HEK293 (cell line): ENCODE measurements around the gene ERCC6L.

Experiments used
- CTCF ChIA-PET: fragments of 350-600 bp; formaldehyde crosslinking; extraction: SDS; loops from one replicate; lab custom pipeline; 2021; ENCODE audit warnings: antibody characterized with exemption; lab: Yijun Ruan, JAX
- POLR2A ChIA-PET: fragments of 300-600 bp; formaldehyde crosslinking; extraction: SDS; loops from one replicate; lab custom pipeline; 2020; ENCODE audit warnings: antibody characterized with exemption, inconsistent platforms; lab: Yijun Ruan, JAX
- H3K27ac ChIP-seq: fragments of 200-500 bp; sonication (Bioruptor generic); 2 replicates; pipeline ENCODE4 v1.5.1; 2014; ENCODE audit warnings: low read depth, low read length, control low read depth, inconsistent platforms; ENCODE audit errors: extremely low read depth
- H3K36me3 ChIP-seq, 2 experiments: fragments of 200-500 bp in 1 of 2; sonication (Bioruptor generic) in 1 of 2; 1 replicate in 1 of 2; 2 replicates in 1 of 2; pipeline ENCODE4 v1.5.1; 2014 to 2017; ENCODE audit warnings: inconsistent platforms in 2 of 2, low read length in 2 of 2; ENCODE audit not compliant: control insufficient read depth in 2 of 2, insufficient read depth in 1 of 2
- H3K4me1 ChIP-seq: fragments of 200-500 bp; sonication (Bioruptor generic); 2 replicates; pipeline ENCODE4 v1.5.1; 2014; ENCODE audit warnings: mild to moderate bottlenecking, low read length, inconsistent platforms; ENCODE audit not compliant: control insufficient read depth, insufficient read depth
- H3K4me3 ChIP-seq: 2 replicates; pipeline ENCODE4 v1.5.1; 2011; ENCODE audit warnings: low read depth, mild to moderate bottlenecking, control low read depth, low read length, moderate library complexity
- H3K9me3 ChIP-seq: fragments of 200-500 bp; sonication (Bioruptor generic); 2 replicates; pipeline ENCODE4 v1.5.1; 2014; ENCODE audit warnings: low read depth, low read length, inconsistent platforms; ENCODE audit not compliant: control insufficient read depth, insufficient read depth
- BCL11B ChIP-seq: fragments of 450-650 bp; formaldehyde crosslinking; IDR thresholded peaks from 2 replicates; pipeline ENCODE4 v1.5.1; 2016; ENCODE audit warnings: low read depth, missing biosample characterization, missing genetic modification characterization
- GLIS2 ChIP-seq: fragments of 450-650 bp; formaldehyde crosslinking; IDR thresholded peaks from 2 replicates; pipeline ENCODE4 v1.5.1; 2016; ENCODE audit warnings: missing biosample characterization, missing genetic modification characterization
- SETDB1 ChIP-seq: IDR thresholded peaks from one replicate; pipeline ENCODE4 v1.6.1; 2017; ENCODE audit warnings: mild to moderate bottlenecking, low read length, moderate library complexity, mixed read lengths; ENCODE audit not compliant: insufficient read length
- ZEB2 ChIP-seq: fragments of 450-650 bp; formaldehyde crosslinking; IDR thresholded peaks from 2 replicates; pipeline ENCODE4 v1.5.1; 2016; ENCODE audit warnings: missing biosample characterization, missing genetic modification characterization
- ZFHX2 ChIP-seq: fragments of 450-650 bp; formaldehyde crosslinking; conservative IDR thresholded peaks from 2 replicates; pipeline ENCODE4 v1.5.1; 2016; ENCODE audit warnings: missing biosample characterization, missing genetic modification characterization
- ZNF112 ChIP-seq: fragments of 450-650 bp; formaldehyde crosslinking; IDR thresholded peaks from 2 replicates; pipeline ENCODE4 v1.5.0; 2017; ENCODE audit warnings: missing biosample characterization, missing genetic modification characterization
- ZNF155 ChIP-seq: fragments of 450-650 bp; formaldehyde crosslinking; IDR thresholded peaks from 2 replicates; pipeline ENCODE4 v1.5.1; 2016; ENCODE audit warnings: missing biosample characterization, missing genetic modification characterization
- ZNF184 ChIP-seq: fragments of 450-650 bp; IDR thresholded peaks from 2 replicates; pipeline ENCODE4 v1.5.1; 2018; ENCODE audit warnings: missing biosample characterization, mild to moderate bottlenecking, missing genetic modification characterization
- ZNF19 ChIP-seq: fragments of 450-650 bp; formaldehyde crosslinking; IDR thresholded peaks from 2 replicates; pipeline ENCODE4; 2016; ENCODE audit warnings: missing biosample characterization, missing genetic modification characterization, low read depth
- ZNF202 ChIP-seq: fragments of 450-650 bp; formaldehyde crosslinking; IDR thresholded peaks from 2 replicates; pipeline ENCODE4 v1.5.1; 2016; ENCODE audit warnings: missing biosample characterization, missing genetic modification characterization, borderline replicate concordance
- ZNF23 ChIP-seq: fragments of 450-650 bp; formaldehyde crosslinking; IDR thresholded peaks from 2 replicates; pipeline ENCODE4 v1.5.1; 2016; ENCODE audit warnings: missing biosample characterization, missing genetic modification characterization, borderline replicate concordance
- ZNF266 ChIP-seq: fragments of 450-650 bp; formaldehyde crosslinking; IDR thresholded peaks from 2 replicates; pipeline ENCODE4 v1.5.1; 2016; ENCODE audit warnings: missing biosample characterization, missing genetic modification characterization, low read depth
- ZNF404 ChIP-seq: fragments of 450-650 bp; formaldehyde crosslinking; IDR thresholded peaks from 2 replicates; pipeline ENCODE4 v1.5.1; 2017; ENCODE audit warnings: missing biosample characterization, missing genetic modification characterization
- ZNF416 ChIP-seq: fragments of 450-650 bp; formaldehyde crosslinking; IDR thresholded peaks from 2 replicates; pipeline ENCODE4 v1.5.1; 2016; ENCODE audit warnings: missing biosample characterization, missing genetic modification characterization
- ZNF501 ChIP-seq: fragments of 450-650 bp; formaldehyde crosslinking; IDR thresholded peaks from 2 replicates; pipeline ENCODE4 v1.5.1; 2016; ENCODE audit warnings: missing biosample characterization, missing genetic modification characterization
- ZNF514 ChIP-seq: fragments of 450-650 bp; formaldehyde crosslinking; IDR thresholded peaks from 2 replicates; pipeline ENCODE4 v1.5.1; 2016; ENCODE audit warnings: missing biosample characterization, missing genetic modification characterization
- ZNF629 ChIP-seq: fragments of 450-650 bp; formaldehyde crosslinking; IDR thresholded peaks from 2 replicates; pipeline ENCODE4 v1.5.1; 2017; ENCODE audit warnings: missing biosample characterization, missing genetic modification characterization
- ZNF660 ChIP-seq: fragments of 450-650 bp; IDR thresholded peaks from 2 replicates; pipeline ENCODE4 v1.5.1; 2018; ENCODE audit warnings: missing biosample characterization, mild to moderate bottlenecking, missing genetic modification characterization
- ZNF670 ChIP-seq: fragments of 450-650 bp; formaldehyde crosslinking; IDR thresholded peaks from 2 replicates; pipeline ENCODE4 v1.5.1; 2016; ENCODE audit warnings: missing biosample characterization, missing genetic modification characterization, low read depth
- ZNF768 ChIP-seq: fragments of 450-650 bp; formaldehyde crosslinking; IDR thresholded peaks from 2 replicates; pipeline ENCODE4 v1.5.1; 2018; ENCODE audit warnings: missing biosample characterization, mild to moderate bottlenecking, missing genetic modification characterization
- ZSCAN23 ChIP-seq: fragments of 450-650 bp; formaldehyde crosslinking; IDR thresholded peaks from 2 replicates; pipeline ENCODE4 v1.5.1; 2016; ENCODE audit warnings: missing biosample characterization, missing genetic modification characterization
- TF ChIP-seq, protein P1 (sequence below): fragments of 450-650 bp; formaldehyde crosslinking; IDR thresholded peaks from 2 replicates; pipeline ENCODE4 v1.5.1; 2016; ENCODE audit warnings: missing biosample characterization, missing genetic modification characterization, low read depth
- TF ChIP-seq, protein P2 (sequence below): fragments of 450-650 bp; formaldehyde crosslinking; IDR thresholded peaks from 2 replicates; pipeline ENCODE4 v1.5.1; 2017; ENCODE audit warnings: missing biosample characterization, missing genetic modification characterization
- TF ChIP-seq, protein P3 (sequence below): fragments of 450-650 bp; formaldehyde crosslinking; IDR thresholded peaks from 2 replicates; pipeline ENCODE4 v1.5.1; 2016; ENCODE audit warnings: missing biosample characterization, missing genetic modification characterization

ERCC6L gene

DNA sequence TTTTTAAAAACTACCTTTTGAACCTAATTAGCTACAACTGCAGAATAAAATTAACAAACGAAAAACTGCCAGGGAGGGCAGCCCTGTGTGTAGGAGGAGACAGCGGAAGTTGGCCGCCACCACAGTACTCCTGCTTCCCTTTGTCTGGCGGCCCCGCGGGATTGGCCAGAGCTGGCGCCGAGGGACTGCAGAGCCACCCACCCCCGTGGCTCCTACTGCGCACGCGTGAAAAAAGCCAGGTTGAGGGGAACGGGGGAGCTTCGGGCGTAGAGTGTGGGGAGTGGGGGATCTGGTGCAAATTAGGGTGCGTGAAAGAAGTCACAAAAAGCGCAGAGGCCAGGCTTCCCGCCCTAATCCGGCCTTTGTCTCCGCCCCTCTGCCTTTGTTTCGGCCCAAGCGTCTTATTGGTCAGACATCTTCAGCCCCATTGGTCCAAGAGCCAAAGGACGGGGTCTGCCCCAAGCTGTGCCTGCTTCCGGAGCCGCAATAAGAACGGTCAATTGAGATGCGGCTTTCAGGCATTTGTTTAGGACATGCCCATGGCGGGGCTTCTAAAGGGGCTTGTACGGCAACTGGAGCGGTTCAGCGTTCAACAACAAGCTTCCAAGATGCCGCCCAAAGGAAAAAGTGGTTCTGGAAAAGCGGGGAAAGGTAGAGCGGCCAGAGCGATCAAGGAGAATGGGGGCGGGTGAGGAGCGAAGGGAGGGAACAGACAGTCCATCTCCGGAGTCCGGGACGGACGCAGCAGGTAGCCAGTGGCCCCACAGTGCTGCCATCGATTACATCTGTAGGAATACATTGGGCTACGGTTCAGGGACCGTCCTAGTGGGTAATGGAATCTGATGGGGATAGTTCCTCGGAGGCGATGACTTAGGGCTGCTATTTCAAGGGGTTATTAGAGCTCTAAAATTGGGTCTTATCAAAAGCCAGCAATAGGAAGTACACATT is 57.4 kb downstream of the ERCC6L start, which contains the start of gene PIN4 (continued):
- TF ChIP-seq ZFHX2 (tag by site-specific recombination): peak; percentile 77
- TF ChIP-seq ZNF112 (tag by site-specific recombination): no peak
- TF ChIP-seq ZNF404 (tag by site-specific recombination): no peak
- no peak for TF ChIP-seq ZNF670 (tag by site-specific recombination)
- TF ChIP-seq ZNF416 (tag by site-specific recombination): no peak
- peak; percentile 88 for TF ChIP-seq GLIS2
- no peak for TF ChIP-seq ZNF768 (tag by site-specific recombination)
- TF ChIP-seq ZNF501 (tag by site-specific recombination): peak; percentile 37
- peak; percentile 72; the same call in 1 of the 2 replicates for TF ChIP-seq ZEB2 (tag by site-specific recombination)
- TF ChIP-seq ZSCAN23 (tag by site-specific recombination): no peak
- TF ChIP-seq ZNF184 (tag by site-specific recombination): no peak
- TF ChIP-seq ZNF23 (tag by site-specific recombination): no peak
- TF ChIP-seq BCL11B: peak; percentile 71; the same call in 1 of the 2 replicates
- TF ChIP-seq, protein P1, sequence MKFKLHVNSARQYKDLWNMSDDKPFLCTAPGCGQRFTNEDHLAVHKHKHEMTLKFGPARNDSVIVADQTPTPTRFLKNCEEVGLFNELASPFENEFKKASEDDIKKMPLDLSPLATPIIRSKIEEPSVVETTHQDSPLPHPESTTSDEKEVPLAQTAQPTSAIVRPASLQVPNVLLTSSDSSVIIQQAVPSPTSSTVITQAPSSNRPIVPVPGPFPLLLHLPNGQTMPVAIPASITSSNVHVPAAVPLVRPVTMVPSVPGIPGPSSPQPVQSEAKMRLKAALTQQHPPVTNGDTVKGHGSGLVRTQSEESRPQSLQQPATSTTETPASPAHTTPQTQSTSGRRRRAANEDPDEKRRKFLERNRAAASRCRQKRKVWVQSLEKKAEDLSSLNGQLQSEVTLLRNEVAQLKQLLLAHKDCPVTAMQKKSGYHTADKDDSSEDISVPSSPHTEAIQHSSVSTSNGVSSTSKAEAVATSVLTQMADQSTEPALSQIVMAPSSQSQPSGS (tag by site-specific recombination): no peak
- TF ChIP-seq SETDB1: no peak
- TF ChIP-seq ZNF155 (tag by site-specific recombination): no peak
- no peak for TF ChIP-seq ZNF266 (tag by site-specific recombination)
- TF ChIP-seq ZNF660 (tag by site-specific recombination): peak; percentile 22; the same call in 1 of the 2 replicates
- TF ChIP-seq ZNF514 (tag by site-specific recombination): no peak

DNA sequence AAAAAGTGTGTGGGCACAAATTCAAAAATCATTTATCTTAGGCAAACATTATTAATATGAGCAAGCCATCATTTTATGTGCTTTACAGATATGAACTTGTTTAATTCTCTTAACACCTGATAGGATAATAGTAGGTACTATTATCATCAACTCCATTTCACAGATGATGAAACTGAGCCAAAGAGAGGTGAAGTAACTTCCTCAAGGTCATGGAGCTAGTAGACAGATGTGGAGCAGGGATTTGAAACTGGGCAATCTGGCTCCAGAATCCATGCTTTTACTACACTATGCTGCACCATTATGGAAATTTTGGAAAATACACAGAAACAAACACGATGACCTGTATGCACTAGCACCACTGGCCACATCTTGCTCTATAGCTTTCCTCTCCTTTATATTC is 58.3 kb downstream of the ERCC6L start:
- POLR2A ChIA-PET: interaction anchor here (0.5 to 2.5 kb wide), 21 partner anchors 10 to 1021 kb away, joined by 3 to 40 read pairs (median 4); partner anchors contain the start of genes ERCC6L, RPS4X, RTL5 and TAF1
- no peaks in the 10 kb centered on the region for H3K9me3 ChIP-seq
- H3K36me3 ChIP-seq: peaks cover 5 to 14% of the 10 kb centered on the region in 2 experiments
- TF ChIP-seq ZNF202 (tag by site-specific recombination): no peak
- TF ChIP-seq ZNF19 (tag by site-specific recombination): 0 out of 2 replicates have a peak, but pooled peaks have one; percentile 8
- no peak for TF ChIP-seq ZNF629
- TF ChIP-seq, protein P2, sequence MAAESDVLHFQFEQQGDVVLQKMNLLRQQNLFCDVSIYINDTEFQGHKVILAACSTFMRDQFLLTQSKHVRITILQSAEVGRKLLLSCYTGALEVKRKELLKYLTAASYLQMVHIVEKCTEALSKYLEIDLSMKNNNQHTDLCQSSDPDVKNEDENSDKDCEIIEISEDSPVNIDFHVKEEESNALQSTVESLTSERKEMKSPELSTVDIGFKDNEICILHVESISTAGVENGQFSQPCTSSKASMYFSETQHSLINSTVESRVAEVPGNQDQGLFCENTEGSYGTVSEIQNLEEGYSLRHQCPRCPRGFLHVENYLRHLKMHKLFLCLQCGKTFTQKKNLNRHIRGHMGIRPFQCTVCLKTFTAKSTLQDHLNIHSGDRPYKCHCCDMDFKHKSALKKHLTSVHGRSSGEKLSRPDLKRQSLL (tag by site-specific recombination): peak; percentile 54
- TF ChIP-seq, protein P3, sequence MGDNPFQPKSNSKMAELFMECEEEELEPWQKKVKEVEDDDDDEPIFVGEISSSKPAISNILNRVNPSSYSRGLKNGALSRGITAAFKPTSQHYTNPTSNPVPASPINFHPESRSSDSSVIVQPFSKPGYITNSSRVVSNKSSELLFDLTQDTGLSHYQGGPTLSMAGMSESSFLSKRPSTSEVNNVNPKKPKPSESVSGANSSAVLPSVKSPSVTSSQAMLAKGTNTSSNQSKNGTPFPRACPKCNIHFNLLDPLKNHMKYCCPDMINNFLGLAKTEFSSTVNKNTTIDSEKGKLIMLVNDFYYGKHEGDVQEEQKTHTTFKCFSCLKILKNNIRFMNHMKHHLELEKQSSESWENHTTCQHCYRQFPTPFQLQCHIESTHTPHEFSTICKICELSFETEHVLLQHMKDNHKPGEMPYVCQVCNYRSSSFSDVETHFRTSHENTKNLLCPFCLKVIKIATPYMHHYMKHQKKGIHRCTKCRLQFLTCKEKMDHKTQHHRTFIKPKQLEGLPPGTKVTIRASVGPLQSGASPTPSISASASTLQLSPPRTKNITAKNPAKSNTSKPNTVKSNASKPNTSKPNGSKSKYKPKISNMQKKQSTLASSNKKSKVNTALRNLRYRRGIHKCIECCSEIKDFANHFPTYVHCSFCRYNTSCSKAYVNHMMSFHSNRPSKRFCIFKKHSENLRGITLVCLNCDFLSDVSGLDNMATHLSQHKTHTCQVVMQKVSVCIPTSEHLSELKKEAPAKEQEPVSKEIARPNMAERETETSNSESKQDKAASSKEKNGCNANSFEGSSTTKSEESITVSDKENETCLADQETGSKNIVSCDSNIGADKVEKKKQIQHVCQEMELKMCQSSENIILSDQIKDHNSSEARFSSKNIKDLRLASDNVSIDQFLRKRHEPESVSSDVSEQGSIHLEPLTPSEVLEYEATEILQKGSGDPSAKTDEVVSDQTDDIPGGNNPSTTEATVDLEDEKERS: no peak
- TF ChIP-seq, all 188 proteins: peak for 2
- Histone ChIP-seq H3K4me3 (peak overlapping the region; percentile 68), H3K4me1 (peaks cover 5% of the 10 kb centered on the region; the same call in 1 of the 2 replicates), H3K27ac (peak overlapping the region; percentile 85)
- CTCF ChIA-PET: interaction anchor here (1.2 to 1.7 kb wide), 5 partner anchors 48 to 97 kb away, joined by 3 to 14 read pairs (median 3); partner anchors contain the start of gene RPS4X
